Measurements from ENCODE around the gene MEI1.

The MEI1 gene

GRCh38 chr22:41776381-41776780 lies 77.1 kb downstream of the MEI1 start:
- TF ChIP-seq, protein P1, sequence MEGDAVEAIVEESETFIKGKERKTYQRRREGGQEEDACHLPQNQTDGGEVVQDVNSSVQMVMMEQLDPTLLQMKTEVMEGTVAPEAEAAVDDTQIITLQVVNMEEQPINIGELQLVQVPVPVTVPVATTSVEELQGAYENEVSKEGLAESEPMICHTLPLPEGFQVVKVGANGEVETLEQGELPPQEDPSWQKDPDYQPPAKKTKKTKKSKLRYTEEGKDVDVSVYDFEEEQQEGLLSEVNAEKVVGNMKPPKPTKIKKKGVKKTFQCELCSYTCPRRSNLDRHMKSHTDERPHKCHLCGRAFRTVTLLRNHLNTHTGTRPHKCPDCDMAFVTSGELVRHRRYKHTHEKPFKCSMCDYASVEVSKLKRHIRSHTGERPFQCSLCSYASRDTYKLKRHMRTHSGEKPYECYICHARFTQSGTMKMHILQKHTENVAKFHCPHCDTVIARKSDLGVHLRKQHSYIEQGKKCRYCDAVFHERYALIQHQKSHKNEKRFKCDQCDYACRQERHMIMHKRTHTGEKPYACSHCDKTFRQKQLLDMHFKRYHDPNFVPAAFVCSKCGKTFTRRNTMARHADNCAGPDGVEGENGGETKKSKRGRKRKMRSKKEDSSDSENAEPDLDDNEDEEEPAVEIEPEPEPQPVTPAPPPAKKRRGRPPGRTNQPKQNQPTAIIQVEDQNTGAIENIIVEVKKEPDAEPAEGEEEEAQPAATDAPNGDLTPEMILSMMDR (IDR thresholded peaks at IDR 0.05; ENCODE audit: low read depth, low read length) = no peak
- no peak for DNase-seq (ENCODE audit: extremely low read depth, low read depth)

DNA sequence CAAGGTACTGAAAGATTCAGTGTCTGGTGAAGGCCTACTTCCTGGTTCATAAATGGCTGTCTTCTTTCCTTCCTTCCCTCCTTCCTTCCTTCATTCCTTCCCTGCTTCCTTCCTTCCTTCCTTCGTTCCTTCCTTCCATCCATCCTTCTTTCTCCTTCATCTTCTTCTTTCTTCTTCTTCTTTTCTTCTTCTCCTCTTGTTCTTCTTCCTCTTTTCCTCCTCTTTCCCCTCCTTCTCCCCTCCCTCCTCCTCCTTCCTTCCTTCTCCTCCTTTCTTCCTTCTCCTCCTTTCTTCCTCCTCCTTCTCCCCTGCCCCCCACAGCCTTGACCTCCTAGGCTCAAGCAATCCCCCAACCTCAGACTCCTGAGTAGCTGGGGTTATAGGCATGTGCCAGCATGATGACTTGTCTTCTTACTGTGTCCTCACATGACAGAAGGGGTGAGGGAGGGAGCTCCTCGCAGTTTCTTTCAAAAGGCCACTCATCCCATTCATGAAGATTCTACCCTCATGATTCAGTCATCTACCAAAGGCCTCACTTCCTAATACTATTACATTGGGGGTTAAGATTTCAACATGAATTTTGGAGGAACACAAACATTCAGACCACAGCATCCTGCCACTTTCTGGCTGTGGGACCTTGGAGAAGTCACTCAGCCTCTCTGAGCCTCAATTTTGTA lies 78.6 kb downstream of the MEI1 start:
- TF ChIP-seq, protein P1 (IDR thresholded peaks at IDR 0.05; ENCODE audit: low read depth, low read length) = no peak
- no peak for DNase-seq (ENCODE audit: extremely low read depth, low read depth)

DNA sequence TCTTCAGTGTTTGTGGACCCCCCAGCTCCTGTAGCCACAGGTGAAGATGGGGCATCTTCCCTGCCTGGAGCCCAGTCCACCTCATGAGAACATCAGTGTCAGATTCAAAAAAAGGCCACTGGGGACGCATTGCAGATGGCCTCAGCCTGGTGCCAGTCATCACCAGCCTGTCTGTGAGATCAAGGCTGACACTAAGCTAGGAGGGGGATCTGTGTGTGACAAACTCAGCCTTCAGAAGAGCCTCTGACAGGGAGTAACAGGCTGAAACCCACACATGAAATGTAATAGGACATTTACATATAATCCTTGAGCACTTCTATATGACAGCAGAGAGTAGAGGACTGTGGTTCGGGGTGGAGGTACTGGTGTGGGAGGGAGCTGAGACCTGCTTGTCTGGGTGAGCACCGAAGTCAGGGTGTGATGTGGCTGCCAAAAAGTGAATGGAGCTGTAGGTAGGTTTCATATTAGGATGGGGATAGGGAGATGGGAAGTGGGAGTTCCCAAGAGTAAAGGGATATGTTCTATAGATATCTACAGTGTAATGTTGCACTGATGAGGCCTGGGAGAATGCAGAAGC lies 80.7 kb downstream of the MEI1 start:
- TF ChIP-seq, protein P1 (IDR thresholded peaks at IDR 0.05; ENCODE audit: low read depth, low read length) = no peak
- no peak for DNase-seq (ENCODE audit: extremely low read depth, low read depth)

GRCh38 chr22:41780746-41781505 lies 81.6 kb downstream of the MEI1 start:
- no peak for DNase-seq (ENCODE audit: extremely low read depth, low read depth)
- TF ChIP-seq, protein P1 (IDR thresholded peaks at IDR 0.05; ENCODE audit: low read depth, low read length) = no peak

- no peak for DNase-seq (ENCODE audit: extremely low read depth, low read depth)
- TF ChIP-seq, protein P1 (IDR thresholded peaks at IDR 0.05; ENCODE audit: low read depth, low read length) = no peak
Observed at GRCh38 chr22:41781507-41781906, 82.2 kb downstream of the MEI1 start.

DNA sequence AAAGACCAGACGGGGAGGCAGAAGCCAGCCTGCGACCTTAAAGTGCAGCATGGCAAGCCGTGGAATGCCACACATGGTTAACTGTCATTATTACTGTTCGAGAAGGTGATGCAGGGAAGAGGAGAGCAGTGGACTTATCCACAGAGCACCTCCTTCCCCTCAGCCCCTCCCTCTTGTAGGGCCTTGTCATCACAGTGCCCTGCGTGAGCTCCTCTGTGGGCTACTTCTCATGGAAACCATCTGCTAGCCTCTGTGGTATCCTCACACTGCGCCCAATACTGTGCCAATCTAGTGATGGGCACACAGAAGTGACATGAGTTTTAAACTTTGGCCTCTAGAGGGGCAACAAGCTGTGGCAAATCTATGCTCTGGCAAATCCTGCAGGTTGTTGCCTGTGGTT lies 83.0 kb downstream of the MEI1 start:
- DNase-seq (ENCODE audit: extremely low read depth, low read depth) = no peak
- TF ChIP-seq, protein P1 (IDR thresholded peaks at IDR 0.05; ENCODE audit: low read depth, low read length) = no peak

- TF ChIP-seq, protein P1 (IDR thresholded peaks at IDR 0.05; ENCODE audit: low read depth, low read length) = no peak
- DNase-seq (ENCODE audit: extremely low read depth, low read depth) = no peak
Observed at GRCh38 chr22:41782751-41783150, 83.4 kb downstream of the MEI1 start.

Measured in AG09319 (cell line).